ENCODE data around the gene POLN. TPM values are rescaled to one million over a fixed set of nuclear protein-coding genes. Genes with fewer than 3 reads are reported as not detected.
A peak's percentile ranks its signal among the peaks of the same experiment; 100 is the strongest.

Gene POLN
- total RNA-seq (1 to 10 TPM; 3.3 to 3.6 TPM), polyA plus RNA-seq (ENCODE audit: insufficient read length in 6 of 6) (1 to 10 TPM; 2.7 to 5.7 (median 4.3) TPM)
- long read RNA-seq, donor 1: 0 reads
- long read RNA-seq, donor 2: 0 reads
- long read RNA-seq, donor 3: 0 reads
- long read RNA-seq, donor 4: 0 reads
- long read RNA-seq, donor 5: 0 reads
- long read RNA-seq, donor 6: 0 reads
- long read RNA-seq, donor 7: 0 reads
- long read RNA-seq, donor 8: 0 reads
- long read RNA-seq, donor 9: 0 reads
- long read RNA-seq, donor 10, partial matches to known transcripts: 0 of 1 reads
- long read RNA-seq, donor 10, other reads (novel, unspliced or antisense): 1 of 1 reads
- long read RNA-seq, donor 11, partial matches to known transcripts: 0 of 1 reads
- long read RNA-seq, donor 11, other reads (novel, unspliced or antisense): 0 of 1 reads
- long read RNA-seq, donor 12: 0 reads

DNA sequence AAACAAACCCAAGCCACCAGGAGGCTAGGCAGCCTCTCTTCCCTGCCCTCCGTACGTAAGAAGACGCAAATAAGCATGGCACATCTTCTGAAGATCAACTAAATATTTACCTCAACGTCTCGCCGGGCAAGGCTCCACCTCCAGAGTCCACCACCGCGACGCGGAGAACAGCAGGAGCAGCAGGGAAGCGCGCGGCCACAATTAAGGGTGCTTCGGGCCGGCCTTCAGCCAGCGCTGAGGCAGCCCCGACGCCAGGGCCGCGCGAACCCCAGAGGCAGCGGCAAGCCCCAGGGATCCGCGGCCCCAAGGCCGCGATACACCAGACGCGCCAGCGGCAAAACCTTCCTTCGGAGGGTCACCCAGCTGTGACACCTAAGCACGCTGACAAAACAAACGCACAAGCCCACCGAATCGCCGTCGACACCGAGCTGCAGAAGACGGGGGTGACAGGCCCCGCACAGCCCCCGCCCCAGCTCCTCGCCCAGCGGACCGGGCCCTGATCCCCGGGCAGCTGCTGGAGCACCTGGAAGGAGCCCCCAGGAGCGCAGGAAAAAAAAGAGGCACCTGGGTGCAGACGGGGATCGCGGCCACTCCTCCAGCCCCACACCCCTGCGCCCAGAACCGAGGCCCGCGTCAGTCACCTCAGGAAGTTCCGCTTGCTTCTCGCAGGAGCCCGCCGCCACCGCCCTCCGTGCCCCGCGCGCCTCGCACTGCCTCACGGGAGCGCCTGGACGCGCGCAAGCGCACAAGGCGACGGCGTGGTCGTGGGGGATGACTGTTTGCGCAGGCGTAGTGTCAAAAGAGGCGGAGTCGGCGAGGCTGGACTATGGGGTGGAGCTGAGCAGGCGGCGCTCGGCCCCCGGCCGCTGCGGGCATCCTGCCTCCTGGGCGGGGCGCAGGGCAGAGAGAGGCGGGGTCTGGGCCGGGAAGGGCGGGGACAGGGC is at the start of gene POLN, which contains the start of gene HAUS3:
TSS of gene POLN (minus strand) at position 712 of the 944 bp plus-strand sequence. CDS start 12,890 bp downstream, outside the sequence.
TSS of gene HAUS3 (minus strand) at position 712 of the 944 bp plus-strand sequence. CDS start 1,175 bp downstream, outside the sequence.
- peaks cover 27 to 73% of the 10 kb centered on the region in 2 donors for H3K4me1 ChIP-seq
- H3K9me3 ChIP-seq: no peaks in the 10 kb centered on the region
- peaks cover 0 to 1% of the 10 kb centered on the region in 2 donors for H3K36me3 ChIP-seq
- TF ChIP-seq, protein P1, sequence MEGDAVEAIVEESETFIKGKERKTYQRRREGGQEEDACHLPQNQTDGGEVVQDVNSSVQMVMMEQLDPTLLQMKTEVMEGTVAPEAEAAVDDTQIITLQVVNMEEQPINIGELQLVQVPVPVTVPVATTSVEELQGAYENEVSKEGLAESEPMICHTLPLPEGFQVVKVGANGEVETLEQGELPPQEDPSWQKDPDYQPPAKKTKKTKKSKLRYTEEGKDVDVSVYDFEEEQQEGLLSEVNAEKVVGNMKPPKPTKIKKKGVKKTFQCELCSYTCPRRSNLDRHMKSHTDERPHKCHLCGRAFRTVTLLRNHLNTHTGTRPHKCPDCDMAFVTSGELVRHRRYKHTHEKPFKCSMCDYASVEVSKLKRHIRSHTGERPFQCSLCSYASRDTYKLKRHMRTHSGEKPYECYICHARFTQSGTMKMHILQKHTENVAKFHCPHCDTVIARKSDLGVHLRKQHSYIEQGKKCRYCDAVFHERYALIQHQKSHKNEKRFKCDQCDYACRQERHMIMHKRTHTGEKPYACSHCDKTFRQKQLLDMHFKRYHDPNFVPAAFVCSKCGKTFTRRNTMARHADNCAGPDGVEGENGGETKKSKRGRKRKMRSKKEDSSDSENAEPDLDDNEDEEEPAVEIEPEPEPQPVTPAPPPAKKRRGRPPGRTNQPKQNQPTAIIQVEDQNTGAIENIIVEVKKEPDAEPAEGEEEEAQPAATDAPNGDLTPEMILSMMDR (IDR thresholded peaks at IDR 0.05): no peak
- peak within 1 kb of the TSS; percentile 60 to 81 for H3K27ac ChIP-seq
- intact Hi-C loops (cut with DNase I): no loop called here
- H3K4me3 ChIP-seq: peak within 1 kb of the TSS; percentile 67 to 79
- H3K27me3 ChIP-seq: no peaks in the 10 kb centered on the region
- DNase-seq (peak; percentile 96 to 100 (median 99)), ATAC-seq (peak; percentile 97)

DNA sequence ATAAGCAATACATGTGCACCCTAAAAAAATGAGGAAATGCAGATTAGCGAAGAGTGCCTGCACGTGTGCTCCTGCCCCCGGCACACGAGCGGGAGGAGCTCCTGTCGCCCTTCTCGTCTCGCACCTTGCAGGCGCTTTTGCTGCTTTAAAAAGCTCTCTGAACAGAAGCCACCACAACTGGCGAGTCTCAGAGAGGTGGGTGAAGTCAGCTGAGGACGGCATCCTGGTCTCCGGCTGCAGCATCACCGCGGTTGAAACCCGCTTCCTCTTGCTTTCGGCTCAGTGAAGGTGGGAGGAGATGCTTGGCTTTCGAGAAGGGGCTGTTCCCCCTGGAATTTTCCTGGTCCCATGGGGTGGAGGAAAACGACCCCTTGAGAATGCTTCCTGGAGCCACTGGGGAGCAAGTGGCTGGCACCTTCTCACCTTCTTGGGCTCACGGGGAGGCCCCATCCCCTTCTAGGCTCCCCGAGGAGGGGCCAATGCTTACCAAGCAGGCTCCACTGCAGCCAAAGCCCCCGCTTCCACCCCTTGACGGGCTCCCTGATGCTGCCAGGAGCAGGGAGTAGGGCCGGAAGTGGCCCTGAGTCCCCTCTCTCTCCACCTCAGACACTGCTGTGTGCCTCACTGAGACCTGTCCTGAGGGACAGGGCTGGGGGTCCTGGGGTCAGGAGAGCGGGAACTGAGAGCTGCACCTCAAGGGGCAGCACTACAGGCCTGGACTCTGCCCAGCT is 49.2 kb upstream of the POLN start:
- intact Hi-C loops (cut with DNase I): no loop called here
- H3K27ac ChIP-seq: no peak overlapping the region
- TF ChIP-seq, protein P1 (IDR thresholded peaks at IDR 0.05): no peak

DNA sequence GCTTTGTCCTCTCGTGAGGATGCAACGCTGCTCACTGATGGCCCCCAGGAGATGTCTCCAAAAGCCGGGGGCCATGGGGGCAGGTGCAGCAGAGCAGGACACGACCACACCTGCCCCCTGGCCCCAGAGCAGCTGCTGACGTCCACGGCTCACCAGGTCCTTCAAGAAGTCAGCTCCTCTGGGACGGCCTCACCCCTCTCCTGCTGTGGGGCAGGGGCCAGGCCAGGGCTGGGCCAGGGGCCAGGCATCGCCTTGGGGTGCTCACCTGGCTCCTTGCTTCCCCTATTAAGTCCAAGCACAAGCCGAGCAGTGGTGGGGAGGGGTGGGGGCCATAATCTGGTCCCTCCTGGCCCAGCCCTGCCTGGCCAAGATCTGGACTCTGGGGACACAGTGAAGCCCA is 48.6 kb upstream of the POLN start:
- intact Hi-C loops (cut with DNase I): no loop called here
- H3K36me3 ChIP-seq: peaks cover 0 to 3% of the 10 kb centered on the region in 2 donors
- DNase-seq: peak in 1 of 4 donors; percentile 53
- no peaks in the 10 kb centered on the region for H3K4me1 ChIP-seq
- TF ChIP-seq, protein P1 (IDR thresholded peaks at IDR 0.05): no peak
- H3K27me3 ChIP-seq: no peaks in the 10 kb centered on the region
- ATAC-seq: no peak
- H3K27ac ChIP-seq: no peak overlapping the region
- H3K9me3 ChIP-seq: peaks cover 0 to 4% of the 10 kb centered on the region in 2 donors
- no peak overlapping the region for H3K4me3 ChIP-seq

More for the DNA sequence above, 49.2 kb upstream of the POLN start:
- peaks cover 0 to 3% of the 10 kb centered on the region in 2 donors for H3K36me3 ChIP-seq
- no peaks in the 10 kb centered on the region for H3K4me1 ChIP-seq
- DNase-seq (no peak), ATAC-seq (no peak)
- H3K27me3 ChIP-seq: no peaks in the 10 kb centered on the region
- peaks cover 0 to 4% of the 10 kb centered on the region in 2 donors for H3K9me3 ChIP-seq
- H3K4me3 ChIP-seq: no peak overlapping the region

DNA sequence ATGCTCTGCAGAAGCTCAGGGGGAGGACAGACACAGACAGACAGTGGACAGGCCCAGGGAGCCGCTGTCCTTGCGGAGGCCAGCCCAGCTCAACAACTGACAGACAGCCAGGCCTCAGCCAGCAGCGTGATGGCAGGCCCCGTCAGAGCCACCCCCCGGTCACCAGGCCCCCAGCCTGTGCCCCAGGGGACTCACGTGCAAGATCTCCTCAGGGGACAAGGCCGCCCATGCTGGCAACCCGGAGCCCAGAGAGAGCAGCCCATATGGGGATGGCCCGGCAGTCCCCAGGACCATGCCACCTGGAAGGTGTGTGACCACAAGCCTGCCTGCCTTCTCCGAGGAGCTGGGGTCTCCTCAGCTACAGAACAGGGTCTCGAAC is 48.0 kb upstream of the POLN start:
- ATAC-seq: no peak
- intact Hi-C loops (cut with DNase I): no loop called here
- Histone ChIP-seq H3K4me1 (no peaks in the 10 kb centered on the region), H3K27me3 (no peaks in the 10 kb centered on the region), H3K36me3 (peaks cover 0 to 3% of the 10 kb centered on the region in 2 donors), H3K4me3 (no peak overlapping the region), H3K27ac (no peak overlapping the region), H3K9me3 (peaks cover 0 to 4% of the 10 kb centered on the region in 2 donors)
- TF ChIP-seq, protein P1 (IDR thresholded peaks at IDR 0.05): no peak
- peak in 1 of 4 donors; percentile 60 for DNase-seq

Data from left lung (tissue), 14 donors.